ENCODE results near the gene GPR108. TPM values are rescaled to one million over a fixed set of nuclear protein-coding genes. Genes with fewer than 3 reads are reported as not detected.

Gene GPR108
- total RNA-seq, 4 donors from 2014 or later = 57.1 to 80.0 (median 66.9) TPM

DNA sequence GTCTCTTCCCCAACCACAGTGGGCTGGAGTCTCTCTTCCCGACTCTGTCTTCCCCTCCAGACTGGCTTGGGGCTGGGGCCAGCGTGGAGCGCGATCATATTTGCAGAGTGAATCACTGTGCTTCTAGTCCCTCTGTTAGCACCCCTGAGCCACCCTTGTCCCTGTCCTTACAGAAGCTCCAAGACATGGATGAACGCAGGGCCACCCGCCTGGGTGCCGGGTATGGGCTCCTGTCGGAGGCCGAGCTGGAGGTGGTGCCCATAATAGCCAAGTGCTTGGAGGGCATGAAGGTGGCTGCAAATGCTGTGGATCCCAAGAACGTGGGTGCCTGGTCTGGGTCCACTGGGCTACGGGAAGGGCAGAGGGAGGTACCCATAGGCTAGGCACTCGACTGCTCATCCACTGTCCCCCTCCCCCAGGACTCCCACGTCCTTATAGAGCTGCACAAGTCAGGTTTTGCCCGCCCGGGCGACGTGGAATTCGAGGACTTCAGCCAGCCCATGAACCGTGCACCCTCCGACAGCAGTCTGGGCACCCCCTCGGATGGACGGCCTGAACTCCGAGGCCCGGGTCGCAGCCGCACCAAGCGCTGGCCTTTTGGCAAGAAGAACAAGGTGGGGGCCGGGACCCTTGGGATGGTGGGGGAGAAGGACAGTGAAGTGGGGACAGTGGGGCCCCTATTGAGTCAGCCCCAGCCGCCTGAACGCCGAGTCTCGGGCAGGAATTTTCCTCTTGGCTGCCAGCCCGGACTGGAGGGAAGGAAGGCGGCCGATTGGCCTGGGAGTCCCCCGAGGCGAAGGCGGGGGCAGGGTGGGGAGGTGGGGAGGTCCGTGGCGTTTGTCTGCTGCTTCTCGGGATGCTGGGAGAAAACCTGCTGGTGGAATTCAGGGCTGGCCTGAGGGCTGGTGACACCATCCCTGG is 7.3 kb upstream of the GPR108 start:
- H3K4me3 ChIP-seq (ENCODE audit: low read depth, poor library complexity, severe bottlenecking) = no peak overlapping the region
- no peak for TF ChIP-seq POLR2A (IDR thresholded peaks at IDR 0.05)
- TF ChIP-seq, protein P1, sequence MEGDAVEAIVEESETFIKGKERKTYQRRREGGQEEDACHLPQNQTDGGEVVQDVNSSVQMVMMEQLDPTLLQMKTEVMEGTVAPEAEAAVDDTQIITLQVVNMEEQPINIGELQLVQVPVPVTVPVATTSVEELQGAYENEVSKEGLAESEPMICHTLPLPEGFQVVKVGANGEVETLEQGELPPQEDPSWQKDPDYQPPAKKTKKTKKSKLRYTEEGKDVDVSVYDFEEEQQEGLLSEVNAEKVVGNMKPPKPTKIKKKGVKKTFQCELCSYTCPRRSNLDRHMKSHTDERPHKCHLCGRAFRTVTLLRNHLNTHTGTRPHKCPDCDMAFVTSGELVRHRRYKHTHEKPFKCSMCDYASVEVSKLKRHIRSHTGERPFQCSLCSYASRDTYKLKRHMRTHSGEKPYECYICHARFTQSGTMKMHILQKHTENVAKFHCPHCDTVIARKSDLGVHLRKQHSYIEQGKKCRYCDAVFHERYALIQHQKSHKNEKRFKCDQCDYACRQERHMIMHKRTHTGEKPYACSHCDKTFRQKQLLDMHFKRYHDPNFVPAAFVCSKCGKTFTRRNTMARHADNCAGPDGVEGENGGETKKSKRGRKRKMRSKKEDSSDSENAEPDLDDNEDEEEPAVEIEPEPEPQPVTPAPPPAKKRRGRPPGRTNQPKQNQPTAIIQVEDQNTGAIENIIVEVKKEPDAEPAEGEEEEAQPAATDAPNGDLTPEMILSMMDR (IDR thresholded peaks at IDR 0.05) = no peak
- peak; percentile 76 to 96 for DNase-seq (ENCODE audit: low spot score in 2 of 2)
- WGBS, 2 donors = 15 to 25% methylated on average over 40 to 41 of the region's 41 CpGs
- intact Hi-C loops (cut with DNase I; ENCODE audit: low total_unique reads) = no loop called here

DNA sequence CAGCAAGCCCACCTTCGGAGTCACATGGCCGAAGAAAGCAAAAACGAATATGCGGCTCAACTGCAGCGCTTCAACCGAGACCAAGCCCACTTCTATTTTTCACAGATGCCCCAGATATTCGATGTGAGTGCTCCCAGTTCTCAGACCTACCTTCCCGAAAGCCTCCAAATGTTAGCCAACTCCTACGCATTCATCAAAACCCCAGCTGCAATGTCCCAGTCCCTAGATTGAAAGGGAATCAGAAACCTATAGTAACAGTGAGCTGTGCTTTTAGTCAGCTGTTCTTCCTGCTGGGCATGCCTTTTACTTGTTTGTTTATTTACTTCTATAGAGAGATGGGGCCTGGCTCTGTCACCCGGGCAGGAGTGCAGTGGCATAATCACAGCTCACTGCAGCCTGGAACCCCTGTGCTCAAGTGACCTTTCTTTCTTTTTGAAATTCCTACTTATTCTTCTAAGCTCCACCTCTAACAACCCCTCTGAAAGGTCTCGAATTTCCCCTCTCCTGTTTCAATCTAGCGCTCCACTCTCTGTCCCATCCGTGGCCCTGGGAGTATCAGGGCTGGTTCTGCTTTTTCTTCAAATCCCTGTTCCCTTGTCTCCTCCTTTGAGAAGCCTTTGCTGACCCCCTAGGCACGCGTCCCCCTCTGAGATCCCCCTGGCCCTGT is 6.5 kb upstream of the GPR108 start:
- TF ChIP-seq POLR2A (IDR thresholded peaks at IDR 0.05) = no peak
- TF ChIP-seq, protein P1 (IDR thresholded peaks at IDR 0.05) = no peak
- 85 to 86% methylated on average over 15 of the region's 15 CpGs for WGBS, 2 donors
- no peak overlapping the region for H3K4me3 ChIP-seq (ENCODE audit: low read depth, poor library complexity, severe bottlenecking)
- DNase-seq (ENCODE audit: low spot score in 2 of 2) = no peak
- intact Hi-C loops (cut with DNase I; ENCODE audit: low total_unique reads) = no loop called here

DNA sequence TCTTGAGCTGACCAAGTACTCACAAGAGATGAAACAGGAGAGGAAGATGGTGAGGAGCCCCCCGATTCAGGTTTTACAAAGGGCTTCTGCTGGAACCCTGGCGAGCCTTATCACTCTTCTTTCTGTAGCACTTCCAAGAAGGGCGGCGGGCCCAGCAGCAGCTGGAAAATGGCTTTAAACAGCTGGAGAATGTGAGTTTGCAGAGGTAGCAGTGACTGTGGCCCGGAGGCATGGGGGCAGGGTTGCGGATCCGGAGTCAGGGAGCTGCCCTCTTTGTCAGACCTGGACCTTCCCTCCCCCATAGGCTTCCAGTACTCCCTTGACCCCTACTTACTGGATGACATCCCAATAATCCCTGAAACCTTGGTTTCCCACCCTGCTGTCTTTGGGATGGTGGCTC is 5.7 kb upstream of the GPR108 start:
- DNase-seq (ENCODE audit: low spot score in 2 of 2) = no peak
- TF ChIP-seq, protein P1 (IDR thresholded peaks at IDR 0.05) = no peak
- no peak for TF ChIP-seq POLR2A (IDR thresholded peaks at IDR 0.05)
- no peak overlapping the region for H3K4me3 ChIP-seq (ENCODE audit: low read depth, poor library complexity, severe bottlenecking)
- 74 to 79% methylated on average over 7 of the region's 7 CpGs for WGBS, 2 donors
- intact Hi-C loops (cut with DNase I; ENCODE audit: low total_unique reads) = no loop called here

DNA sequence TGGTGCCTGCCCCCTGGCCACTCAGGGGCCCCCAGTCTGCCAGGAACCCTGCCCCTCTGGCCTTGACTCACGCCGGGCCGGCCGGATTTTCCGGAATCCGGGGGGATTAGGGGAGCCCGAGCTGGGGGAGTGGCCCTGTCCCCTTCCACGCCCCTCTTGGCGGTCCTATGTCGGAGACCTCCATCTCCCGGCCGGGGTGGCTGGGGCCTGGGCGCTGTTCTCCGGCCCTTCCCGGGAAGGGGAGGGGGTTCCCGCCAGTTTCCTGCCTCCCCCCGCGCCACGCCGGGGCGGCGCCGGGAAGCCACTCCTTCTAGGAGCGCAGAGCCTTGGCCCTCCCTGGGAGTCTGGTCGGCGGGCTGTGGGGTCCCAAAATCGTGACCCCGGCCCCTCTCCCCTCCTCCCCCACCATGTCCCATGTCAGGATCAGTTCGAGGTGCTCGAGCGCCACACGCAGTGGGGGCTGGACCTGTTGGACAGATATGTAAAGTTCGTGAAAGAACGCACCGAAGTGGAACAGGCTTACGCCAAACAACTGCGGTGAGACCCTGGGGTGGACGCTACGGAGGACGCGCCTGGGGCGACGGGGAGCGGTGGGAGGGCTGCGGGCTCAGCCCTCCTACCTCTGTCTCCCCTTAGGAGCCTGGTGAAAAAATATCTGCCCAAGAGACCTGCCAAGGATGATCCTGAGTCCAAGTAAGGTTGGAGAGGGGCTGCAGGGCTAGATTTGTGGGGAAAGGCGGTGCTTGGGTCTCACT is 3.4 kb upstream of the GPR108 start:
- intact Hi-C loops (cut with DNase I; ENCODE audit: low total_unique reads) = no loop called here
- peak overlapping the region; percentile 83 for H3K4me3 ChIP-seq (ENCODE audit: low read depth, poor library complexity, severe bottlenecking)
- TF ChIP-seq, protein P1 (IDR thresholded peaks at IDR 0.05) = no peak
- no peak for TF ChIP-seq POLR2A (IDR thresholded peaks at IDR 0.05)
- DNase-seq (ENCODE audit: low spot score in 2 of 2) = peak; percentile 46 to 94
- WGBS, 2 donors = 1% methylated on average over 31 to 45 of the region's 46 CpGs

DNA sequence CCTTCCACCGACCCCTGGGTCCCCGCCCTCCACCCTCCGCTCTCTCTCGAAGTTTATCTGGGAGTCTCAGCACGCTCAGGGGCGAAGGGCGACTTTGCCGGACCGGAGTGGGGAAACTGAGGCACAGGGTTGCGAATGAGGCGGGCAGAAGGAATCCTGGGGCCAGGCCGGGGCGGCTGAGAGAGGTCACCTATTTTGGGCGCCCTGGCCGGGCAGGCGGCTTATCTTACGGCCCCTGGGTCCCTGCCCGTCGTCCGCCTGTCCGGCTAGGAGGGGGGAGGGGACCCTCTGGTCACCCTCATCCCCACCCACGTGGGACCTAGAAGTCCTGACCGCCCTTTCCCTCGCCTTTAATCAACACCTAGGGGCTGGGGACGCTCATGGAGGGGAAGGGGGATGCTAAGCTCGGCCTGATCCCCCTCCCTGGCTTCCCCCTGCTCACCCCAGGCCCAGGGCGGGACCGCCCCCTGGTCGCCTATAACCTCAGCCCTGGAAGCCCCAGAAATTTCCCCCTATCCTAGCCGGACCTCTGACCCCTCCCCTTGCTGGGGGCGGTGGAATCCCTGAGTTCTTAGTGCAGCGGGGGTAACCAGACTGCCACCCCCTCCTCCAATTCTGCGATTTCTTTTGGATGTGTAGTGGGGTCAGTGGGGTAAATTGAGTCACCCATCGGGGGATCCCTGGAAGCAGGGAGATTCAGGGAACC is 2.7 kb upstream of the GPR108 start:
- peak overlapping the region; percentile 83 for H3K4me3 ChIP-seq (ENCODE audit: low read depth, poor library complexity, severe bottlenecking)
- intact Hi-C loops (cut with DNase I; ENCODE audit: low total_unique reads) = no loop called here
- no peak for TF ChIP-seq POLR2A (IDR thresholded peaks at IDR 0.05)
- TF ChIP-seq, protein P1 (IDR thresholded peaks at IDR 0.05) = no peak
- peak; percentile 52 to 89 for DNase-seq (ENCODE audit: low spot score in 2 of 2)
- WGBS, 2 donors = 1% methylated on average over 32 of the region's 34 CpGs
